Measurements from ENCODE around the gene DDIT4. TPM values are rescaled to one million over a fixed set of nuclear protein-coding genes. Genes with fewer than 3 reads are reported as not detected.

DDIT4 gene
- total and polyA plus RNA-seq, 2 experiments from 2014 or later: 114 to 136 TPM

- peak overlapping the region; percentile 79 for H3K27ac Mint-ChIP-seq
- peaks cover 6% of the 10 kb centered on the region for H3K27me3 Mint-ChIP-seq (ENCODE audit: insufficient read depth, low read depth, poor library complexity)
- peak; percentile 98 for DNase-seq (ENCODE audit: low spot score)
- H3F3A ChIP-seq (replicated peaks; ENCODE audit: low read depth): peaks cover 19% of the 10 kb centered on the region
- peak overlapping the region; percentile 89 for H3K4me3 ChIP-seq
- peaks cover 23% of the 10 kb centered on the region; the same call in 1 of the 2 replicates for H3K4me1 ChIP-seq (ENCODE audit: insufficient read depth)
- H3K79me2 ChIP-seq (replicated peaks; ENCODE audit: insufficient read depth): no peaks in the 10 kb centered on the region
- no peak for TF ChIP-seq EZH2phosphoT487 (IDR thresholded peaks at IDR 0.05; ENCODE audit: unreplicated experiment)
- TF ChIP-seq CREB1 (CRISPR knock-in tag; IDR thresholded peaks at IDR 0.05; ENCODE audit: low read depth): peak; percentile 77
- no peak for TF ChIP-seq STAT1 (IDR thresholded peaks at IDR 0.05; ENCODE audit: unreplicated experiment)
- peak; percentile 79 for TF ChIP-seq POLR2AphosphoS5 (IDR thresholded peaks at IDR 0.05; ENCODE audit: low read depth)
- no peak for TF ChIP-seq ZNF462 (CRISPR knock-in tag; IDR thresholded peaks at IDR 0.05)
- TF ChIP-seq NANOG (IDR thresholded peaks at IDR 0.05; ENCODE audit: borderline replicate concordance): peak; percentile 59; the same call in 1 of the 2 replicates
- no peak for TF ChIP-seq REST (IDR thresholded peaks at IDR 0.05; ENCODE audit: unreplicated experiment)
- peak overlapping the region; percentile 87 for H3K4me2 ChIP-seq
- no peaks in the 10 kb centered on the region for H4K20me1 ChIP-seq (replicated peaks; ENCODE audit: insufficient read depth)
- no peaks in the 10 kb centered on the region for H3K36me3 Mint-ChIP-seq (ENCODE audit: low read depth)
- H3K4me3 Mint-ChIP-seq: peak overlapping the region; percentile 74
- no peaks in the 10 kb centered on the region for H3K36me3 ChIP-seq (ENCODE audit: insufficient read depth)
- peak overlapping the region; percentile 72; the same call in 1 of the 2 replicates for H3K27ac ChIP-seq (ENCODE audit: low read depth)
- H2AFZ ChIP-seq: peak overlapping the region; percentile 95
- H3K4me1 Mint-ChIP-seq: peaks cover 24% of the 10 kb centered on the region
- peak; percentile 94 for ATAC-seq
- no peaks in the 10 kb centered on the region for H3K9me2 ChIP-seq (ENCODE audit: insufficient read depth)
- H3K9me3 Mint-ChIP-seq: no peaks in the 10 kb centered on the region
- H3K27me3 ChIP-seq (ENCODE audit: insufficient read depth): no peaks in the 10 kb centered on the region
These were observed 24.3 kb downstream of the DDIT4 start for GRCh38 chr10:72297805-72298591.

Measured in GM23338 (cell line).